DMS79 treated with DMSO at 0.1 percent for 48 hours (cell line): ENCODE results near the gene EXTL1.
A peak's percentile ranks its signal among the peaks of the same experiment; 100 is the strongest.

ENCODE experiments used
- DNase-seq: peaks from one replicate; lab custom pipeline; 2025; lab: John Stamatoyannopoulos, UW

Gene EXTL1

GRCh38 chr1:25997828-25998761 lies 23.5 kb upstream of the EXTL1 start, which contains the start of gene PAFAH2:
Gene PAFAH2 (minus strand): TSS chr1:25998063. CDS start chr1:25990816, 7,247 bp downstream.
- peak; percentile 99 for DNase-seq

GRCh38 chr1:25999041-25999800 lies 22.4 kb upstream of the EXTL1 start:
- DNase-seq = no peak

GRCh38 chr1:26003262-26003661 lies 18.3 kb upstream of the EXTL1 start:
- DNase-seq = no peak

- DNase-seq = peak; percentile 73
Observed at GRCh38 chr1:26003756-26004155, 17.8 kb upstream of the EXTL1 start.

GRCh38 chr1:26005434-26006105 lies 16.0 kb upstream of the EXTL1 start:
- DNase-seq = no peak

GRCh38 chr1:26006710-26007109 lies 14.9 kb upstream of the EXTL1 start:
- DNase-seq = no peak

GRCh38 chr1:26009796-26010447 lies 11.7 kb upstream of the EXTL1 start:
- DNase-seq = no peak

GRCh38 chr1:26010825-26011224 lies 10.8 kb upstream of the EXTL1 start:
- DNase-seq = peak; percentile 55

- no peak for DNase-seq
Observed at GRCh38 chr1:26012864-26013263, 8.7 kb upstream of the EXTL1 start.

GRCh38 chr1:26014179-26014578 lies 7.4 kb upstream of the EXTL1 start:
- DNase-seq = no peak

GRCh38 chr1:26015358-26015757 lies 6.2 kb upstream of the EXTL1 start:
- DNase-seq = no peak

- peak; percentile 21 for DNase-seq
Observed at GRCh38 chr1:26016258-26016952, 5.2 kb upstream of the EXTL1 start.

GRCh38 chr1:26016953-26017545 lies 4.5 kb upstream of the EXTL1 start:
- no peak for DNase-seq

GRCh38 chr1:26017606-26018005 lies 4.0 kb upstream of the EXTL1 start:
- DNase-seq = no peak

GRCh38 chr1:26019641-26020315 lies 1.8 kb upstream of the EXTL1 start:
- no peak for DNase-seq

GRCh38 chr1:26020330-26020768 lies 1.2 kb upstream of the EXTL1 start:
- no peak for DNase-seq

- DNase-seq = no peak
Observed at GRCh38 chr1:26020941-26021646, 481 bp upstream of the EXTL1 start.

GRCh38 chr1:26022404-26022779 lies 817 bp downstream of the EXTL1 start:
- DNase-seq = no peak

- no peak for DNase-seq
Observed at GRCh38 chr1:26023009-26023408, 1.4 kb downstream of the EXTL1 start.

- no peak for DNase-seq
Observed at GRCh38 chr1:26023826-26024225, 2.3 kb downstream of the EXTL1 start.
